IMR-90 (cell line): ENCODE results near the gene VPS37C. TPM values are rescaled to one million over a fixed set of nuclear protein-coding genes. Genes with fewer than 3 reads are reported as not detected.

Experiments
- ATAC-seq: fragments of 200-7000 bp; cut with Tn5 transposase; 2 replicates; pipeline ENCODE4 v1.9.1; 2020; ENCODE audit warnings: low read depth, mild to moderate bottlenecking, moderate library complexity
- BruUV-seq: library from RNA; stranded (reverse); fragments of 400-500 nt; replicated peaks from 2 replicates; lab custom pipeline; 2021; lab: Mats Ljungman, UMichigan
- CTCF ChIA-PET: fragments of 300-600 bp; formaldehyde crosslinking; extraction: SDS; loops from one replicate; lab custom pipeline; 2021; ENCODE audit warnings: antibody characterized with exemption; lab: Yijun Ruan, JAX
- POLR2A ChIA-PET: fragments of 300-600 bp; sonication (Branson Sonifier 250); formaldehyde crosslinking; loops from one replicate; lab custom pipeline; 2022; ENCODE audit warnings: antibody characterized with exemption; ENCODE audit not compliant: unreplicated experiment; lab: Charles Lee
- DNase-seq: peaks from one replicate; pipeline ENCODE4 v3.0.0; 2013
- H2AFZ ChIP-seq: replicated peaks from 2 replicates; pipeline ENCODE3; 2013; ENCODE audit warnings: low read length, mild to moderate bottlenecking; ENCODE audit not compliant: poor library complexity
- H2AK5ac ChIP-seq: 2 replicates; pipeline ENCODE4 v1.6.1; 2013; ENCODE audit warnings: low read depth, low read length, inconsistent platforms
- H2AK9ac ChIP-seq: replicated peaks from 2 replicates; pipeline ENCODE3; 2013; ENCODE audit warnings: mild to moderate bottlenecking, low read depth, low read length, moderate library complexity; ENCODE audit not compliant: poor library complexity
- H2BK120ac ChIP-seq: 2 replicates; pipeline ENCODE4 v1.6.1; 2013; ENCODE audit warnings: low read depth, low read length, inconsistent platforms
- H2BK15ac ChIP-seq: 3 replicates; pipeline ENCODE4 v1.6.1; 2013; ENCODE audit warnings: low read depth, low read length, inconsistent platforms
- H2BK20ac ChIP-seq: 2 replicates; pipeline ENCODE4 v1.6.1; 2013; ENCODE audit warnings: low read depth, mild to moderate bottlenecking, inconsistent platforms, low read length, moderate library complexity
- H2BK5ac ChIP-seq: 2 replicates; pipeline ENCODE4 v1.6.1; 2013; ENCODE audit warnings: mild to moderate bottlenecking, low read depth, low read length, inconsistent platforms; ENCODE audit not compliant: poor library complexity, severe bottlenecking
- H3K14ac ChIP-seq: replicated peaks from 2 replicates; pipeline ENCODE4 v1.6.1; 2013; ENCODE audit warnings: low read depth, low read length, inconsistent platforms
- H3K18ac ChIP-seq: 2 replicates; pipeline ENCODE4 v1.6.1; 2013; ENCODE audit warnings: low read depth, low read length, control low read depth
- H3K23ac ChIP-seq: 2 replicates; pipeline ENCODE4 v1.6.1; 2013; ENCODE audit warnings: low read depth, low read length, inconsistent platforms
- H3K27ac ChIP-seq: 2 replicates; pipeline ENCODE4 v1.5.1; 2013; ENCODE audit warnings: mild to moderate bottlenecking, control low read depth, low read length; ENCODE audit not compliant: insufficient read depth
- H3K27me3 ChIP-seq: 2 replicates; pipeline ENCODE4 v1.6.1; 2013; ENCODE audit warnings: low read length; ENCODE audit not compliant: control insufficient read depth, insufficient read depth
- H3K36me3 ChIP-seq: 2 replicates; pipeline ENCODE4 v1.6.1; 2013; ENCODE audit warnings: low read length, mixed read lengths; ENCODE audit not compliant: control insufficient read depth, insufficient read depth
- H3K4ac ChIP-seq: 2 replicates; pipeline ENCODE4 v1.6.1; 2013; ENCODE audit warnings: low read depth, low read length, inconsistent platforms
- H3K4me1 ChIP-seq: 2 replicates; pipeline ENCODE4 v1.6.1; 2013; ENCODE audit warnings: low read length, mixed read lengths; ENCODE audit not compliant: control insufficient read depth, insufficient read depth
- H3K4me2 ChIP-seq: 2 replicates; pipeline ENCODE4 v1.6.1; 2013; ENCODE audit warnings: low read depth, mild to moderate bottlenecking, control low read depth, low read length, moderate library complexity
- H3K4me3 ChIP-seq: 2 replicates; pipeline ENCODE4 v1.5.1; 2013; ENCODE audit warnings: low read depth, mild to moderate bottlenecking, control low read depth, low read length, moderate library complexity; ENCODE audit not compliant: insufficient read depth
- H3K56ac ChIP-seq: 2 replicates; pipeline ENCODE4 v1.6.1; 2013; ENCODE audit warnings: low read length, inconsistent platforms; ENCODE audit not compliant: insufficient read depth; ENCODE audit errors: extremely low read depth
- H3K79me1 ChIP-seq, 2 experiments: 2 replicates each; pipeline ENCODE4 v1.6.1; 2013; ENCODE audit warnings: low read length in 2 of 2, inconsistent platforms in 1 of 2, low read depth in 1 of 2
- H3K9ac ChIP-seq: 2 replicates; pipeline ENCODE4 v1.6.1; 2013; ENCODE audit warnings: low read depth, low read length, control low read depth
- H3K9me1 ChIP-seq: 2 replicates; pipeline ENCODE4 v1.6.1; 2013; ENCODE audit warnings: low read length, inconsistent platforms; ENCODE audit not compliant: insufficient read depth
- H3K9me3 ChIP-seq: 2 replicates; pipeline ENCODE4 v1.6.1; 2013; ENCODE audit warnings: low read length; ENCODE audit not compliant: control insufficient read depth, insufficient read depth
- H4K20me1 ChIP-seq: 2 replicates; pipeline ENCODE4 v1.6.1; 2013; ENCODE audit warnings: low read length, inconsistent platforms; ENCODE audit not compliant: insufficient read depth
- H4K5ac ChIP-seq: 2 replicates; pipeline ENCODE4 v1.6.1; 2013; ENCODE audit warnings: mild to moderate bottlenecking, low read depth, low read length, control low read depth
- H4K8ac ChIP-seq, 2 experiments: 2 replicates each; pipeline ENCODE4 v1.6.1; 2013; ENCODE audit warnings: low read depth in 2 of 2, low read length in 2 of 2, control low read depth in 1 of 2, inconsistent platforms in 1 of 2
- H4K91ac ChIP-seq: 2 replicates; pipeline ENCODE4 v1.6.1; 2013; ENCODE audit warnings: low read depth, low read length, inconsistent platforms; ENCODE audit not compliant: insufficient read depth
- BHLHE40 ChIP-seq: fragments of 150-350 bp; IDR thresholded peaks from 2 replicates; pipeline ENCODE4 v1.6.1; 2016; ENCODE audit warnings: mild to moderate bottlenecking, low read depth, low read length
- CEBPB ChIP-seq: IDR thresholded peaks from 2 replicates; pipeline ENCODE4 v1.6.1; 2012; ENCODE audit warnings: low read depth, low read length, improper control_type of control experiment
- CHD1 ChIP-seq: IDR thresholded peaks from 2 replicates; pipeline ENCODE4 v1.6.1; 2012; ENCODE audit warnings: low read depth, low read length, improper control_type of control experiment
- CTCF ChIP-seq: conservative IDR thresholded peaks from 2 replicates; pipeline ENCODE4 v1.5.1; 2012; ENCODE audit warnings: mild to moderate bottlenecking, low read depth, low read length, improper control_type of control experiment
- ELK1 ChIP-seq: fragments of 150-350 bp; IDR thresholded peaks from 2 replicates; pipeline ENCODE4 v1.6.1; 2016; ENCODE audit warnings: low read depth, mild to moderate bottlenecking, low read length, moderate library complexity, borderline replicate concordance
- FOS ChIP-seq: fragments of 150-350 bp; IDR thresholded peaks from 2 replicates; pipeline ENCODE4 v1.6.1; 2016; ENCODE audit warnings: low read depth, low read length
- MAFK ChIP-seq: IDR thresholded peaks from 2 replicates; pipeline ENCODE4 v1.6.1; 2012; ENCODE audit warnings: low read depth, low read length, improper control_type of control experiment
- MAZ ChIP-seq: IDR thresholded peaks from 2 replicates; pipeline ENCODE4 v1.6.1; 2012; ENCODE audit warnings: low read depth, mild to moderate bottlenecking, low read length, improper control_type of control experiment, moderate library complexity, borderline replicate concordance
- MXI1 ChIP-seq: IDR thresholded peaks from 2 replicates; pipeline ENCODE4 v1.6.1; 2012; ENCODE audit warnings: low read depth, mild to moderate bottlenecking, low read length, moderate library complexity, borderline replicate concordance
- NFE2L2 ChIP-seq: fragments of 150-350 bp; IDR thresholded peaks from 2 replicates; pipeline ENCODE4 v1.6.1; 2016; ENCODE audit warnings: low read depth, mild to moderate bottlenecking, low read length
- POLR2A ChIP-seq: IDR thresholded peaks from 2 replicates; pipeline ENCODE4 v1.6.1; 2012; ENCODE audit warnings: mild to moderate bottlenecking, low read depth, low read length
- RAD21 ChIP-seq: IDR thresholded peaks from 2 replicates; pipeline ENCODE4 v1.6.1; 2012; ENCODE audit warnings: low read length, improper control_type of control experiment
- RCOR1 ChIP-seq: IDR thresholded peaks from 2 replicates; pipeline ENCODE4 v1.6.1; 2012; ENCODE audit warnings: mild to moderate bottlenecking, low read length, improper control_type of control experiment; ENCODE audit not compliant: insufficient replicate concordance
- RFX5 ChIP-seq: IDR thresholded peaks from 2 replicates; pipeline ENCODE4 v1.8.0; 2012; ENCODE audit warnings: low read depth, mild to moderate bottlenecking, low read length, moderate library complexity
- SMC3 ChIP-seq: fragments of 150-350 bp; IDR thresholded peaks from 2 replicates; pipeline ENCODE4 v1.6.1; 2016; ENCODE audit warnings: low read depth, mild to moderate bottlenecking, antibody characterized with exemption, low read length, moderate library complexity
- WGBS, 2 experiments: methylation state at CpG; one replicate each; pipeline versions ENCODE4 v1.1.5 to v1.1.7; 2013; ENCODE audit warnings: missing lambda C conversion rate in 2 of 2; ENCODE audit not compliant: insufficient read length in 1 of 2; ENCODE audit errors: extremely low coverage in 2 of 2; 5-methylcytosine and 5-hydroxymethylcytosine counted together
- dilution Hi-C: fragments of 300-500 bp; cut with HindIII; formaldehyde crosslinking; loops from one replicate; pipeline ENCODE4 v1.14.3; 2018; ENCODE audit warnings: low sequenced_read_pairs; ENCODE audit not compliant: unreplicated experiment
- in situ Hi-C: fragments of 300-500 bp; cut with MboI; formaldehyde crosslinking; loops from 3 replicates; pipeline ENCODE4 v1.14.3; 2019; ENCODE audit warnings: low sequenced_read_pairs, inconsistent platforms, mixed read lengths
- intact Hi-C: fragments of 100-400 bp; cut with micrococcal nuclease; formaldehyde crosslinking; loops from 2 replicates; pipeline ENCODE4 v1.10.0; 2022
- polyA plus RNA-seq, 3 experiments: library from polyadenylated mRNA; depleted of rRNA; stranded (reverse); fragments of >200 nt; gene quantifications; 2 replicates each; pipeline ENCODE4 v1.2.3, GENCODE V29; 2012; ENCODE audit warnings: low replicate concordance in 1 of 3
- total RNA-seq: library from RNA; depleted of rRNA; stranded (reverse); fragments of >200 nt; gene quantifications from 2 replicates; pipeline ENCODE4 v1.2.3, GENCODE V29; 2012
- TF ChIP-seq, protein P1 (sequence below): fragments of 150-350 bp; IDR thresholded peaks from 2 replicates; pipeline ENCODE4 v1.6.1; 2017; ENCODE audit warnings: mild to moderate bottlenecking, antibody characterized with exemption, low read length, low read depth

The VPS37C gene
- total and polyA plus RNA-seq, 2 of the 4 experiments (the other 2 are of a cell fraction): 3.2 to 13.2 TPM

DNA sequence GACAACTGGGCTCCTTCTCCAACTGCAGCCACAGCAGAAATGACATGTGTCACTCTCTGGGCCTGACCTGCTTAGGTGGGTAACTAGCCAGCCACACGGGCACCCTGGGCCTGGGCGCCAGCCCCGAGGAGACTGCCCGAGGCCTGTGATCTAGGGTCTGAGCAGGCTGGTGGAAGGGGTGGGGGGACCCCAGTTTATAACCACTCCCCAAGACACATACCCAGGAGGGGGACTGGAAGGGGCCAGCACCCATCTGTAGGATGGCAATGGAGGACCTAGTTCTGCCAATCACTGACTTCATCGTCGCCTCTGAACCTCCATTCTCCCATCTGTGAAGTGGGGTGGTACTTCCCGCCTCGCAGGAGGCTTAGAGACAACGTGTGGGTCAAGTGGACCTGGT lies 42.8 kb downstream of the VPS37C start:
- Histone ChIP-seq H3K4ac (no peak overlapping the region), H2BK20ac (no peak overlapping the region), H3K23ac (no peak overlapping the region), H4K91ac (no peak overlapping the region), H4K8ac (no peak overlapping the region), H3K4me2 (no peak overlapping the region), H4K20me1 (no peaks in the 10 kb centered on the region), H3K27me3 (peaks cover 27% of the 10 kb centered on the region), H4K5ac (no peak overlapping the region), H2BK5ac (no peak overlapping the region), H3K4me1 (no peaks in the 10 kb centered on the region), H3K9me1 (no peaks in the 10 kb centered on the region), H2BK120ac (no peak overlapping the region), H2AFZ (no peak overlapping the region), H2AK5ac (no peak overlapping the region), H3K27ac (no peak overlapping the region), H3K18ac (no peak overlapping the region), H2BK15ac (no peak overlapping the region), H3K79me1 (no peaks in the 10 kb centered on the region), H3K4me3 (no peak overlapping the region), H3K9me3 (no peaks in the 10 kb centered on the region), H3K9ac (no peak overlapping the region), H3K56ac (no peak overlapping the region), H3K14ac (no peak overlapping the region), H3K36me3 (no peaks in the 10 kb centered on the region), H2AK9ac (no peak overlapping the region)
- CTCF ChIA-PET: no interaction called here
- TF ChIP-seq SMC3 (no peak), FOS (no peak), RAD21 (no peak), MAZ (no peak), RCOR1 (no peak), BHLHE40 (no peak), RFX5 (no peak), CHD1 (no peak), NFE2L2 (no peak), CEBPB (no peak), MXI1 (no peak), CTCF (no peak), POLR2A (no peak), ELK1 (no peak), MAFK (no peak)
- TF ChIP-seq, protein P1, sequence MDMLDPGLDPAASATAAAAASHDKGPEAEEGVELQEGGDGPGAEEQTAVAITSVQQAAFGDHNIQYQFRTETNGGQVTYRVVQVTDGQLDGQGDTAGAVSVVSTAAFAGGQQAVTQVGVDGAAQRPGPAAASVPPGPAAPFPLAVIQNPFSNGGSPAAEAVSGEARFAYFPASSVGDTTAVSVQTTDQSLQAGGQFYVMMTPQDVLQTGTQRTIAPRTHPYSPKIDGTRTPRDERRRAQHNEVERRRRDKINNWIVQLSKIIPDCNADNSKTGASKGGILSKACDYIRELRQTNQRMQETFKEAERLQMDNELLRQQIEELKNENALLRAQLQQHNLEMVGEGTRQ: no peak
- no peak for ATAC-seq
- in situ Hi-C loops: no loop called here
- dilution Hi-C loops: no loop called here
- no TSS peak for BruUV-seq
- POLR2A ChIA-PET: no interaction called here
- no peak for DNase-seq
- intact Hi-C loops: no loop called here
- WGBS, 2 experiments: 90% methylated on average over 2 of the region's 9 CpGs; no CpG with 5 or more reads in 1 of the 2 experiments
